Heart left ventricle (tissue), 16 donors: ENCODE results near the gene CAST. TPM values are rescaled to one million over a fixed set of nuclear protein-coding genes. Genes with fewer than 3 reads are reported as not detected.

Source experiments
- ATAC-seq, 4 donors: fragments of 200-7000 bp; cut with Tn5 transposase; one replicate each; pipeline ENCODE4 v1.9.1; 2020 to 2022; ENCODE audit warnings: moderate library complexity in 4 of 4, mild to moderate bottlenecking in 3 of 4, moderate number of reproducible peaks in 1 of 4
- DNase-seq, 5 donors: peaks; one replicate each; pipeline ENCODE4 v3.0.0-alpha.2; 2020
- H3K27ac ChIP-seq, 12 donors: fragments of 200-600 bp; sonication (generic) in 4 of 12; one replicate each; pipeline versions ENCODE4 v1.5.0 to v1.8.0; 2016 to 2022; ENCODE audit warnings: mild to moderate bottlenecking in 2 of 12
- H3K27me3 ChIP-seq, 9 donors: fragments of 200-600 bp; sonication (generic) in 2 of 9; one replicate each; pipeline versions ENCODE4 v1.5.1 to v1.8.0; 2016 to 2022; ENCODE audit warnings: mild to moderate bottlenecking in 3 of 9
- H3K36me3 ChIP-seq, 9 donors: fragments of 200-600 bp; sonication (generic) in 2 of 9; one replicate each; pipeline versions ENCODE4 v1.5.0 to v1.8.0; 2018 to 2022; ENCODE audit warnings: mild to moderate bottlenecking in 2 of 9
- H3K4me1 ChIP-seq, 12 donors: fragments of 200-600 bp; sonication (generic) in 4 of 12; one replicate each; pipeline versions ENCODE4 v1.5.0 to v1.8.0; 2016 to 2022; ENCODE audit warnings: mild to moderate bottlenecking in 3 of 12
- H3K4me3 ChIP-seq, 12 donors: fragments of 200-600 bp; sonication (generic) in 4 of 12; one replicate each; pipeline versions ENCODE4 v1.5.0 to v1.8.0; 2017 to 2022; ENCODE audit warnings: mild to moderate bottlenecking in 9 of 12, moderate library complexity in 4 of 12
- H3K9me3 ChIP-seq, 12 donors: fragments of 200-600 bp; sonication (generic) in 4 of 12; one replicate each; pipeline versions ENCODE4 v1.5.0 to v1.8.0; 2016 to 2022; ENCODE audit warnings: mild to moderate bottlenecking in 1 of 12
- CTCF ChIP-seq, 12 donors: fragments of 200-600 bp; sonication (generic) in 4 of 12; IDR thresholded peaks; one replicate each; pipeline versions ENCODE4 v1.5.0 to v1.8.0; 2018 to 2022; ENCODE audit warnings: antibody characterized with exemption in 12 of 12, mild to moderate bottlenecking in 5 of 12
- POLR2A ChIP-seq, 2 donors: fragments of 450-650 bp; IDR thresholded peaks; one replicate each; pipeline ENCODE4 v1.6.1; 2017; ENCODE audit warnings: antibody characterized with exemption in 2 of 2, mild to moderate bottlenecking in 2 of 2, moderate library complexity in 2 of 2
- WGBS, 4 donors: extraction: QIAGEN DNeasy Blood & Tissue Kit in 2 of 4; methylation state at CpG; one replicate each; pipeline versions ENCODE4 v1.1.5 to v1.1.7; 2013 to 2018; 5-methylcytosine and 5-hydroxymethylcytosine counted together
- intact Hi-C, 10 donors: fragments of 100-400 bp; cut with DNase I; formaldehyde crosslinking; loops; one replicate each; pipeline versions ENCODE4 v1.11.1 to v1.14.2; 2022
- polyA plus RNA-seq, 2 donors: library from polyadenylated mRNA; stranded (reverse); fragments of 200-250 nt; gene quantifications; one replicate each; pipeline ENCODE4 v1.2.3, GENCODE V29; 2013
- total RNA-seq, 9 donors: library from RNA; depleted of rRNA in 2 of 9; stranded (reverse); fragments of >200 nt in 2 of 9; fragmentation: NEBNext Ultra II Directional in 3 of 9; extraction: Animal tissue kit (Norgen Biotek cat#: 25700) in 3 of 9; gene quantifications; one replicate each; pipeline versions ENCODE4 v1.1.0 to v1.2.4, GENCODE V29; 2016 to 2023
- donor health status: ischemic (EF 13 %, LVEDD 7.1; RV severe dilation, severe dysfunction).
- donor health status: healthy with polysubstance abuse.
- donor health status: DM: no; HTN: yes; CAD: no.
- donor health status: DM: no; HTN: no; CAD: no.
- donor health status: ischemic (EF 25% LVEDD 6.9; RV normal size, moderate dysfunction).
- donor health status: ischemic (EF 25% LVEDD 5.7; RV mildly dilated, moderate dysfunction).
- donor health status: healthy.
- donor health status: DM: yes; HTN: yes; CAD: no.
- donor health status: ischemic (EF 35%, LVEDD 5.7; RV mildly dilated, moderate dysfunction).
- donor health status: nonischemic (EF 11% LVEDD 7.7; RV severe dilation, severe dysfunction).
- donor health status: DM: yes; HTN: yes; CAD: no.
- donor health status: PGD.
- donor health status: ischemic (EF 29% LVEDD 5.4; RV normal size, mild dysfunction).
- donor health status: nonischemic (EF 23%, LVEDD 6.1; RV moderate dilation, normal function).

CAST gene
- total and polyA plus RNA-seq, 11 donors: 179 to 748 (median 536) TPM

GRCh38 chr5:96716716-96717115 is 54.5 kb downstream of the CAST start:
- no peaks in the 10 kb centered on the region for H3K36me3 ChIP-seq
- no peaks in the 10 kb centered on the region for H3K9me3 ChIP-seq
- DNase-seq: no peak
- no peaks in the 10 kb centered on the region for H3K27me3 ChIP-seq
- peaks cover 8 to 100% (median 72%) of the 10 kb centered on the region in 12 donors for H3K4me1 ChIP-seq
- WGBS, 4 donors: 37 to 45% (median 40%) methylated on average over 2 of the region's 2 CpGs
- peak overlapping the region in 8 of 12 donors; percentile 14 to 98 (median 72) for H3K27ac ChIP-seq
- no peak overlapping the region for H3K4me3 ChIP-seq
- ATAC-seq: no peak
- no peak for TF ChIP-seq CTCF (IDR thresholded peaks at IDR 0.05)
- no peak for TF ChIP-seq POLR2A (IDR thresholded peaks at IDR 0.05)
- intact Hi-C loops: loop anchor here in 1 of 10 donors (10.0 kb wide), 1 partner anchor 52 kb away; the partner anchor contains the start of gene CAST

GRCh38 chr5:96717874-96718273 is 55.7 kb downstream of the CAST start:
- ATAC-seq (no peak), DNase-seq (no peak)
- no peaks in the 10 kb centered on the region for H3K27me3 ChIP-seq
- peaks cover 0 to 6% (median 0%) of the 10 kb centered on the region in 9 donors for H3K36me3 ChIP-seq
- H3K4me1 ChIP-seq: peaks cover 4 to 98% (median 69%) of the 10 kb centered on the region in 12 donors
- intact Hi-C loops: loop anchor here in 1 of 10 donors (10.0 kb wide), 1 partner anchor 53 kb away; the partner anchor contains the start of gene CAST
- 86 to 100% (median 96%) methylated on average over 1 of the region's 1 CpG for WGBS, 4 donors
- no peak overlapping the region for H3K4me3 ChIP-seq
- peak overlapping the region in 10 of 12 donors; percentile 33 to 98 (median 62) for H3K27ac ChIP-seq
- TF ChIP-seq POLR2A (IDR thresholded peaks at IDR 0.05) (no peak), CTCF (IDR thresholded peaks at IDR 0.05) (no peak)
- H3K9me3 ChIP-seq: no peaks in the 10 kb centered on the region

- H3K36me3 ChIP-seq: peaks cover 0 to 11% (median 0%) of the 10 kb centered on the region in 9 donors
- intact Hi-C loops: loop anchor here in 1 of 10 donors (10.0 kb wide), 1 partner anchor 54 kb away; the partner anchor contains the start of gene CAST
- H3K27me3 ChIP-seq: no peaks in the 10 kb centered on the region
- H3K9me3 ChIP-seq: no peaks in the 10 kb centered on the region
- peaks cover 4 to 95% (median 67%) of the 10 kb centered on the region in 12 donors for H3K4me1 ChIP-seq
- TF ChIP-seq CTCF (IDR thresholded peaks at IDR 0.05): no peak
- TF ChIP-seq POLR2A (IDR thresholded peaks at IDR 0.05): no peak
- DNase-seq: peak; percentile 48 to 86 (median 72)
- 26 to 41% (median 32%) methylated on average over 7 of the region's 7 CpGs for WGBS, 4 donors
- peak; percentile 59 to 72 (median 69) for ATAC-seq
- H3K4me3 ChIP-seq: no peak overlapping the region
- peak overlapping the region; percentile 16 to 98 (median 59) for H3K27ac ChIP-seq
Measured at GRCh38 chr5:96718635-96719077, 56.5 kb downstream of the CAST start.

GRCh38 chr5:96720408-96720807 is 58.2 kb downstream of the CAST start:
- Histone ChIP-seq H3K36me3 (peaks cover 0 to 29% (median 16%) of the 10 kb centered on the region in 9 donors), H3K27me3 (no peaks in the 10 kb centered on the region), H3K9me3 (no peaks in the 10 kb centered on the region), H3K4me1 (peaks cover 4 to 93% (median 53%) of the 10 kb centered on the region in 12 donors), H3K4me3 (no peak overlapping the region), H3K27ac (peak overlapping the region in 4 of 12 donors; percentile 1 to 98 (median 68))
- ATAC-seq: no peak
- WGBS, 4 donors: 88 to 98% (median 96%) methylated on average over 2 of the region's 2 CpGs
- TF ChIP-seq CTCF (IDR thresholded peaks at IDR 0.05): peak in 1 of 12 donors; percentile 21
- TF ChIP-seq POLR2A (IDR thresholded peaks at IDR 0.05): no peak
- DNase-seq: no peak
- intact Hi-C loops: no loop called here
